ENCODE measurements around the gene ZCCHC7. TPM values are rescaled to one million over a fixed set of nuclear protein-coding genes. Genes with fewer than 3 reads are reported as not detected.
"Not testable (repeated sequence)": the region's sequence is repeated elsewhere in the genome, so short reads cannot be mapped to it uniquely, and the experiment has no call there.

The ZCCHC7 gene
- total and polyA plus RNA-seq, 10 of the 15 experiments (the other 5 are each of a cell fraction or from before 2014, with no cell fraction given) = 42.9 to 178 (median 53.3) TPM

- TF ChIP-seq JUND (IDR thresholded peaks at IDR 0.05; ENCODE audit: low read depth, low read length) (no peak), MTA2 (IDR thresholded peaks at IDR 0.05; ENCODE audit: low read depth) (no peak), BMI1 (IDR thresholded peaks at IDR 0.05; ENCODE audit: borderline replicate concordance) (no peak), TARDBP (IDR thresholded peaks at IDR 0.05; ENCODE audit: borderline replicate concordance) (no peak), KAT2A (conservative IDR thresholded peaks at IDR 0.05; ENCODE audit: control insufficient read depth, low read depth, low read length) (no peak), BACH1 (IDR thresholded peaks at IDR 0.05; ENCODE audit: borderline replicate concordance) (no peak)
Observed at GRCh38 chr9:37119360-37119759, 1.0 kb upstream of the ZCCHC7 start (continued).

GRCh38 chr9:37120843-37121335 is 515 bp downstream of the ZCCHC7 start:
- peak overlapping the region; percentile 96 for H3K9ac ChIP-seq (ENCODE audit: control insufficient read depth, insufficient read depth, low read length)
- TSS peak; percentile 68 for BruUV-seq (replicated peaks)
- H3K9me3 ChIP-seq (replicated peaks; ENCODE audit: control insufficient read depth, insufficient read depth, low read length); FAIRE-seq; H4K20me1 ChIP-seq (ENCODE audit: control insufficient read depth, insufficient read depth); in situ Hi-C loops (cut with MboI); DNase-seq (ENCODE audit: low read depth, low spot score); H3K27me3 ChIP-seq (replicated peaks in 1 of 2; ENCODE audit: control insufficient read depth in 2 of 2, insufficient read depth in 2 of 2, low read length in 1 of 2); H3K36me3 ChIP-seq (ENCODE audit: control insufficient read depth in 2 of 2, insufficient read depth in 2 of 2, low read length in 1 of 2): not testable (repeated sequence)
- intact Hi-C loops (cut with micrococcal nuclease; ENCODE audit: unreplicated experiment) = loop anchor here (2.0 to 10.0 kb wide), 5 partner anchors 20 to 246 kb away; partner anchors contain the start of gene PAX5
- peak; percentile 49 for ATAC-seq
- under 1% methylated on average over 23 of the region's 23 CpGs for WGBS (ENCODE audit: insufficient coverage, insufficient replicate concordance, low lambda C conversion rate, missing lambda C conversion rate)
- peaks cover 56% of the 10 kb centered on the region for H3K79me2 ChIP-seq (ENCODE audit: control insufficient read depth, insufficient read depth, low read length)
- H3K4me2 ChIP-seq (ENCODE audit: control insufficient read depth, insufficient read depth) = peak overlapping the region; percentile 62; the same call in 1 of the 2 replicates
- ChIA-PET RAD21 (ENCODE audit: unreplicated experiment) (interaction anchor here (0.7 to 8.1 kb wide), 27 partner anchors 11 to 291 kb away, joined by 3 to 64 read pairs (median 6); partner anchors contain the start of gene PAX5), POLR2A (interaction anchor here (0.6 to 4.6 kb wide), 29 partner anchors 9 to 287 kb away, joined by 3 to 33 read pairs (median 4); partner anchors contain the start of gene PAX5), SMC1A (ENCODE audit: uncharacterized antibody, unreplicated experiment) (interaction anchor here (0.9 to 3.7 kb wide), 35 partner anchors 11 to 290 kb away, joined by 3 to 56 read pairs (median 5); partner anchors contain the start of gene PAX5), CTCF (interaction anchor here (0.6 to 1.9 kb wide), 12 partner anchors 11 to 287 kb away, joined by 3 to 6 read pairs (median 4); no protein-coding TSS in a partner anchor)
- H3K4me3 ChIP-seq = peak overlapping the region; percentile 93
- peak overlapping the region; percentile 93 for H3K27ac ChIP-seq (ENCODE audit: control insufficient read depth, insufficient read depth)
- peak overlapping the region; percentile 100; the same call in 1 of the 2 replicates for H2AFZ ChIP-seq (ENCODE audit: control insufficient read depth, low read depth, low read length)
- TF ChIP-seq SMAD5 (IDR thresholded peaks at IDR 0.05; ENCODE audit: low read depth) = 0 out of 2 replicates have a peak, but pooled peaks have one; percentile 8
- 0 out of 2 replicates have a peak, but pooled peaks have one; percentile 11 for TF ChIP-seq DPF2 (IDR thresholded peaks at IDR 0.05)
- TF ChIP-seq IKZF2 (IDR thresholded peaks at IDR 0.05) = 0 out of 4 replicates have a peak, but pooled peaks of 1 of the 2 experiments have one; percentile 21
- TF ChIP-seq PML (IDR thresholded peaks at IDR 0.05; ENCODE audit: low read length) = peak; percentile 30; the same call in 1 of the 2 replicates
- 0 out of 2 replicates have a peak, but pooled peaks have one; percentile 10 for TF ChIP-seq NKRF (conservative IDR thresholded peaks at IDR 0.05)
- H3K4me1 ChIP-seq (ENCODE audit: control insufficient read depth, insufficient read depth, low read length) = peaks cover 12% of the 10 kb centered on the region

Data from GM12878 (cell line).